K562 (cell line): ENCODE measurements around the gene HOXB8. TPM values are rescaled to one million over a fixed set of nuclear protein-coding genes. Genes with fewer than 3 reads are reported as not detected.
A peak's percentile ranks its signal among the peaks of the same experiment; 100 is the strongest.

ENCODE experiments used
- C11orf30 ChIP-seq: fragments of 450-650 bp; IDR thresholded peaks from 2 replicates; pipeline ENCODE4 v1.6.1; 2016; ENCODE audit warnings: low read depth, mild to moderate bottlenecking
- CHD1 ChIP-seq: fragments of 200-600 bp; sonication (generic); IDR thresholded peaks from one replicate; pipeline ENCODE4 v1.6.1; 2012; ENCODE audit warnings: mild to moderate bottlenecking, moderate library complexity, low read length, inconsistent platforms
- FOXP1 ChIP-seq: sonication (generic); formaldehyde crosslinking; IDR thresholded peaks from 2 replicates; pipeline ENCODE4 v1.8.0; 2022; ENCODE audit warnings: mild to moderate bottlenecking, missing genetic modification reagents
- HBP1 ChIP-seq: fragments of 450-650 bp; formaldehyde crosslinking; IDR thresholded peaks from 2 replicates; pipeline ENCODE4 v1.4.0; 2022; ENCODE audit warnings: missing genetic modification characterization
- MCM5 ChIP-seq: fragments of 450-650 bp; IDR thresholded peaks from 2 replicates; pipeline ENCODE4 v1.6.1; 2016; ENCODE audit warnings: low read depth
- NCOA2 ChIP-seq, 2 experiments: fragments of 450-650 bp; IDR thresholded peaks; 2 replicates each; pipeline ENCODE4 v1.6.1; 2018; ENCODE audit warnings: mild to moderate bottlenecking in 2 of 2, moderate library complexity in 1 of 2; ENCODE audit not compliant: partially characterized antibody in 2 of 2
- NFIC ChIP-seq: fragments of 450-650 bp; IDR thresholded peaks from 2 replicates; pipeline ENCODE4 v1.6.1; 2017; ENCODE audit warnings: mild to moderate bottlenecking, inconsistent platforms
- PKNOX1 ChIP-seq: fragments of 450-650 bp; IDR thresholded peaks from 2 replicates; pipeline ENCODE4 v1.6.1; 2016
- SMARCA4 ChIP-seq: fragments of 450-650 bp; IDR thresholded peaks from 2 replicates; pipeline ENCODE4 v1.6.1; 2016
- SOX6 ChIP-seq: fragments of 450-650 bp; IDR thresholded peaks from 2 replicates; pipeline ENCODE4 v1.6.1; 2014; ENCODE audit warnings: mild to moderate bottlenecking
- TAF7 ChIP-seq: fragments of 450-650 bp; IDR thresholded peaks from 2 replicates; pipeline ENCODE4 v1.6.1; 2016; ENCODE audit warnings: missing genetic modification characterization, missing compliant biosample characterization
- TAF9B ChIP-seq: fragments of 450-650 bp; IDR thresholded peaks from 2 replicates; pipeline ENCODE4 v1.6.1; 2018; ENCODE audit warnings: mild to moderate bottlenecking; ENCODE audit not compliant: partially characterized antibody
- ZFX ChIP-seq: sonication (generic); formaldehyde crosslinking; IDR thresholded peaks from 2 replicates; pipeline ENCODE4 v1.8.0; 2022; ENCODE audit warnings: mild to moderate bottlenecking, missing genetic modification reagents, moderate library complexity
- ZNF133 ChIP-seq: fragments of 250-450 bp; sonication (Bioruptor Pico); IDR thresholded peaks from 2 replicates; pipeline ENCODE4 v1.4.0; 2020; ENCODE audit warnings: mild to moderate bottlenecking
- ZNF184 ChIP-seq: sonication (generic); formaldehyde crosslinking; IDR thresholded peaks from 2 replicates; pipeline ENCODE4 v1.5.0; 2020; ENCODE audit warnings: missing genetic modification reagents
- ZNF512 ChIP-seq: IDR thresholded peaks from 2 replicates; pipeline ENCODE4 v1.6.1; 2016; ENCODE audit warnings: missing genetic modification characterization, missing compliant biosample characterization
- ZNF592 ChIP-seq: fragments of 450-650 bp; IDR thresholded peaks from 2 replicates; pipeline ENCODE4 v1.6.1; 2017; ENCODE audit warnings: antibody characterized with exemption, mild to moderate bottlenecking
- ZNF785 ChIP-seq: fragments of 250-450 bp; sonication (Bioruptor Pico); IDR thresholded peaks from 2 replicates; pipeline ENCODE4 v1.4.0; 2020; ENCODE audit warnings: mild to moderate bottlenecking
- polyA plus RNA-seq, 8 experiments: library from polyadenylated mRNA; depleted of rRNA in 4 of 8; stranded (reverse) in 5 of 8; unstranded in 3 of 8; fragments of >200 nt; fragmentation: Nextera tagmentation in 2 of 8; fragmentation: Illumina TruSeq in 1 of 8; extraction: Ambion mirVana in 2 of 8; extraction: Trizol in 1 of 8; gene quantifications; 2 replicates each; pipeline versions ENCODE4 v1.2.1 to v1.2.3, GENCODE V29; 2011 to 2014; ENCODE audit warnings: inconsistent platforms in 1 of 8, missing spikeins in 1 of 8
- total RNA-seq, 7 experiments: library from RNA; depleted of rRNA in 6 of 7; stranded (reverse); fragments of >200 nt in 6 of 7; fragmentation: Illumina TruSeq in 2 of 7; extraction: Trizol in 2 of 7; gene quantifications; 2 replicates each; pipeline versions ENCODE4 v1.2.1 to v1.2.3, GENCODE V29; 2011 to 2021; ENCODE audit warnings: low replicate concordance in 1 of 7
- TF ChIP-seq, protein P1 (sequence below): fragments of 450-650 bp; IDR thresholded peaks from 2 replicates; pipeline ENCODE4 v1.6.1; 2016; ENCODE audit warnings: borderline replicate concordance

Gene HOXB8
- total and polyA plus RNA-seq, 9 of the 15 experiments (the other 6 are each of a cell fraction or from before 2014, with no cell fraction given), result 0.52 to 23.8 (median 3.6) TPM

DNA sequence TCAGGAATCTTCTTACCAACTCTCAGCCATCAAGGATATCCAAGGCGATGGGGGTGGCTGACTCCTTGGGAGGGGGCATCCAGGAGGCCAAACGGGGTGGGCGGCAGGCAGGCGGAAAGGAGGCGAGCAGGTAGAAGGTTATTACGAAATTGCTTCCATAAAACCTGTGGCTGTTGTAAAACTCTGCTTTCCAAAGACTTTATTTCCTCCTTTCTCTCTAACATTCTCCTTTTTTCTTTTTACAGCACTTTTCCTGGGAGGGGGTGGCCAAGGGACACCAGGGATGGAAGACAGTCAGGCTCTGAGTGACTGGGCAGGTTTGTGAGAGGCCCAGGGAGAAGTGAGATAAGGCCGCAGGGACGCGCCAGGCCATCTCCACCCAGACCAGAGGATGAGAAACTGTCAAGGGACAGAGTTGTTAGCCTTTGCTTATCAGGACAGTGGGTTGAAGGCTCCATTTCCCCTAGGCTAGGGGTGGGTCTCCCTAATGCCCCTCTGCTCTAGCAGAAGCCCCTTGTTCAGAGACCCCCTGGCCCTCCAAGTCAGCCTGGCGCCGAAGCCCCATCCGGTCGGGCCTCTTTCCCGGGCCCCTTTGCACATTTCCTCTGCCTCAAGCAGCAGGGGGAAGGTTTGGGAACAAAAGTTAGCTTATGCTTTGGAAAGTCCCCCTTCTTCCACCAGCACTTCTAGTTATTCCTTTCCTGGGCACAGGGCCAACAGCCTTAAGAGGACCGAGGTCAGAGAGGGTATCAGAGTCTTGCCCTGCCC lies 16.0 kb upstream of the HOXB8 start (continued):
- TF ChIP-seq ZNF592 (peak; percentile 94), CHD1 (peak; percentile 17), C11orf30 (peak; percentile 84), ZNF512 (tag) (no peak), ZNF184 (CRISPR knock-in tag) (no peak), FOXP1 (CRISPR knock-in tag) (0 out of 2 replicates have a peak, but pooled peaks have one; percentile 25), PKNOX1 (peak; percentile 91), NFIC (peak; percentile 90), TAF9B (peak; percentile 76), ZNF133 (CRISPR knock-in tag) (no peak), HBP1 (no peak), ZNF785 (CRISPR knock-in tag) (no peak), SOX6 (peak; percentile 77), SMARCA4 (peak; percentile 90), ZFX (CRISPR knock-in tag) (peak; percentile 76), NCOA2 (IDR thresholded peaks at IDR 0.05; ENCODE audit: partially characterized antibody in 2 of 2) (no peak), MCM5 (no peak), TAF7 (tag) (peak; percentile 40; the same call in 1 of the 2 replicates)
- TF ChIP-seq, protein P1, sequence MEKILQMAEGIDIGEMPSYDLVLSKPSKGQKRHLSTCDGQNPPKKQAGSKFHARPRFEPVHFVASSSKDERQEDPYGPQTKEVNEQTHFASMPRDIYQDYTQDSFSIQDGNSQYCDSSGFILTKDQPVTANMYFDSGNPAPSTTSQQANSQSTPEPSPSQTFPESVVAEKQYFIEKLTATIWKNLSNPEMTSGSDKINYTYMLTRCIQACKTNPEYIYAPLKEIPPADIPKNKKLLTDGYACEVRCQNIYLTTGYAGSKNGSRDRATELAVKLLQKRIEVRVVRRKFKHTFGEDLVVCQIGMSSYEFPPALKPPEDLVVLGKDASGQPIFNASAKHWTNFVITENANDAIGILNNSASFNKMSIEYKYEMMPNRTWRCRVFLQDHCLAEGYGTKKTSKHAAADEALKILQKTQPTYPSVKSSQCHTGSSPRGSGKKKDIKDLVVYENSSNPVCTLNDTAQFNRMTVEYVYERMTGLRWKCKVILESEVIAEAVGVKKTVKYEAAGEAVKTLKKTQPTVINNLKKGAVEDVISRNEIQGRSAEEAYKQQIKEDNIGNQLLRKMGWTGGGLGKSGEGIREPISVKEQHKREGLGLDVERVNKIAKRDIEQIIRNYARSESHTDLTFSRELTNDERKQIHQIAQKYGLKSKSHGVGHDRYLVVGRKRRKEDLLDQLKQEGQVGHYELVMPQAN, result no peak
